ENCODE measurements around the gene PDHB. TPM values are rescaled to one million over a fixed set of nuclear protein-coding genes. Genes with fewer than 3 reads are reported as not detected.

The PDHB gene
- total RNA-seq, 2 experiments from 2014 or later, result 60.8 to 86.6 TPM

GRCh38 chr3:58388550-58389091 lies 45.0 kb downstream of the PDHB start:
- intact Hi-C loops (cut with micrococcal nuclease; ENCODE audit: unreplicated experiment), result no loop called here
- no TSS peak for BruUV-seq (replicated peaks)
- H3K79me2 ChIP-seq (ENCODE audit: insufficient read depth, low read depth, low read length), result peaks cover 19% of the 10 kb centered on the region; the same call in 1 of the 2 replicates
- H4K20me1 ChIP-seq (ENCODE audit: insufficient read depth, low read length), result peaks cover 17% of the 10 kb centered on the region; the same call in 1 of the 2 replicates
- no peak overlapping the region for H2AFZ ChIP-seq (ENCODE audit: low read length)
- peak overlapping the region; percentile 66 for H3K4me2 ChIP-seq (ENCODE audit: low read length)
- CTCF ChIA-PET (ENCODE audit: unreplicated experiment), result no interaction called here
- no peak for DNase-seq (ENCODE audit: low spot score)
- TF ChIP-seq EZH2phosphoT487 (IDR thresholded peaks at IDR 0.05; ENCODE audit: borderline replicate concordance, low read depth, low read length), result no peak
- no peak for TF ChIP-seq CTCF (conservative IDR thresholded peaks at IDR 0.05; ENCODE audit: low read length)
- H3K36me3 ChIP-seq (ENCODE audit: insufficient read depth, low read length), result peaks cover 88% of the 10 kb centered on the region
- peak overlapping the region; percentile 24 for H3K4me3 ChIP-seq (ENCODE audit: low read depth, low read length, poor library complexity, severe bottlenecking)
- H3K27ac ChIP-seq (ENCODE audit: low read depth, low read length, poor library complexity, severe bottlenecking), result peak overlapping the region; percentile 35
- POLR2A ChIA-PET, result interaction anchor here (0.7 to 1.9 kb wide), 8 partner anchors 11 to 54 kb away, joined by 3 to 10 read pairs (median 4); no protein-coding TSS in a partner anchor
- no peaks in the 10 kb centered on the region for H3K9me2 ChIP-seq (ENCODE audit: insufficient read depth, low read length)
- no peaks in the 10 kb centered on the region for H3K9me3 ChIP-seq (ENCODE audit: low read length)
- peaks cover 43% of the 10 kb centered on the region for H3K4me1 ChIP-seq (ENCODE audit: insufficient read depth, low read length, poor library complexity, severe bottlenecking)

DNA sequence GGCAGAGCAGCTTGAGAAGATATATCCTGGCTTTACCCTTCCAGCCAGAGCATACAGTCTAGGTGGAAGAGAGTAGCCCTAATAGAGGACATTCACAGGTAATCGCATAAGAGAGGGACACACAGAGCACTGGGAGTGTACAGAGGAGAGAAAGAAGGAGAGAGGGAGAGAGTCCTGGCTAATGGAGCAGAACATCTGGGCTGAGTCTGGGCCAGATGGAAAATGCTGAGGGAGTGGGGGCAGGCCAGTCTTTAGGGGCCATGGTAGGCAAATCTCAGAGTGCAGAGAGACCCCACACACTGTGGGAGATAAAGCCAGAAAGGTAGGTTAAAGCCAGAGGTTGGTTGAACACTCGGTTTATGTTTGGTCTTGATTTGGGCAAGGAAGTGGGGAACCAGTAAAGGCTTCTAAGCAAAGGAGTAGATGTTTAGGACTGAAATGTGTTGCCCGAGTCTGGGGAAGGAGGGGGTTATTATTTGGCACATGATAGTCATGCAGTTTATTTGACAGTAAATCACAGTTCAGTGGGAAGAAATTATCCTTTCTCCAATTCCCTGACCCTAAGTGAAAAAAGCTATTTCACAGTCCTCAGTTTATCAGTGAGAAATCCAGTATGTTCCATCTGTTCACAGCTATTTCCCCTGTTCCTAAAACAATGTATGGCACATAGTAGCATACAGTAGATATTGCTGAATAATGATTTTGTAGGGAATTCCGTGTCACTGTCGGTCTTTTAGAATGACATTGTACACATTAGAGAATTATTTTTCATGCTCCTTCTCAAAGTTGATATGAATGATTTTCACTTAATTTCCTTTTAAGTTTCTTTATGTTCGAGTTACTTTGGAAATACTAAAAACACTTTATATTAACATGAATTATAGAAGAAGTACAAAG lies 45.7 kb downstream of the PDHB start:
- DNase-seq (ENCODE audit: low spot score), result no peak
- Histone ChIP-seq H2AFZ (ENCODE audit: low read length) (no peak overlapping the region), H3K36me3 (ENCODE audit: insufficient read depth, low read length) (peaks cover 92% of the 10 kb centered on the region), H3K4me2 (ENCODE audit: low read length) (peak overlapping the region; percentile 66), H3K9me3 (ENCODE audit: low read length) (no peaks in the 10 kb centered on the region), H3K4me1 (ENCODE audit: insufficient read depth, low read length, poor library complexity, severe bottlenecking) (peaks cover 43% of the 10 kb centered on the region), H3K9me2 (ENCODE audit: insufficient read depth, low read length) (no peaks in the 10 kb centered on the region), H4K20me1 (ENCODE audit: insufficient read depth, low read length) (peaks cover 17% of the 10 kb centered on the region; the same call in 1 of the 2 replicates), H3K4me3 (ENCODE audit: low read depth, low read length, poor library complexity, severe bottlenecking) (no peak overlapping the region), H3K79me2 (ENCODE audit: insufficient read depth, low read depth, low read length) (peaks cover 19% of the 10 kb centered on the region; the same call in 1 of the 2 replicates), H3K27ac (ENCODE audit: low read depth, low read length, poor library complexity, severe bottlenecking) (peak overlapping the region; percentile 35)
- TF ChIP-seq EZH2phosphoT487 (IDR thresholded peaks at IDR 0.05; ENCODE audit: borderline replicate concordance, low read depth, low read length), result no peak
- no peak for TF ChIP-seq CTCF (conservative IDR thresholded peaks at IDR 0.05; ENCODE audit: low read length)
- intact Hi-C loops (cut with micrococcal nuclease; ENCODE audit: unreplicated experiment), result no loop called here
- BruUV-seq (replicated peaks), result no TSS peak
- CTCF ChIA-PET (ENCODE audit: unreplicated experiment), result no interaction called here
- POLR2A ChIA-PET, result interaction anchor here (0.9 to 1.9 kb wide), 7 partner anchors 10 to 53 kb away, joined by 3 to 10 read pairs (median 4); no protein-coding TSS in a partner anchor
